Mesenchymal stem cell (in vitro differentiated cells and primary cell): ENCODE data around the gene IVD.
A peak's percentile ranks its signal among the peaks of the same experiment; 100 is the strongest.

ENCODE experiments used
- DNase-seq: peaks from one replicate; pipeline ENCODE4 v3.0.0-alpha.2; 2013
- H2AFZ ChIP-seq: one replicate; pipeline ENCODE4 v1.6.1; 2013; ENCODE audit warnings: low read depth, mild to moderate bottlenecking, control low read depth, inconsistent platforms, low read length, moderate library complexity
- H2AK5ac ChIP-seq: 2 replicates; pipeline ENCODE4 v1.6.1; 2013; ENCODE audit warnings: low read length, moderate library complexity, mild to moderate bottlenecking, inconsistent platforms; ENCODE audit not compliant: severe bottlenecking
- H2BK120ac ChIP-seq: one replicate; pipeline ENCODE4 v1.6.1; 2013; ENCODE audit warnings: low read depth, mild to moderate bottlenecking, inconsistent platforms, low read length, moderate library complexity
- H2BK12ac ChIP-seq, 2 experiments: one replicate each; pipeline ENCODE4 v1.6.1; 2013; ENCODE audit warnings: inconsistent platforms in 2 of 2, low read length in 2 of 2, mild to moderate bottlenecking in 2 of 2, moderate library complexity in 2 of 2, control low read depth in 1 of 2
- H2BK15ac ChIP-seq: one replicate; pipeline ENCODE4 v1.6.1; 2013; ENCODE audit warnings: mild to moderate bottlenecking, low read depth, inconsistent platforms; ENCODE audit not compliant: poor library complexity, severe bottlenecking
- H2BK5ac ChIP-seq: 2 replicates; pipeline ENCODE4 v1.6.1; 2013; ENCODE audit warnings: low read depth, mild to moderate bottlenecking, low read length, control low read depth, inconsistent platforms; ENCODE audit not compliant: poor library complexity, severe bottlenecking
- H3K14ac ChIP-seq, 2 experiments: one replicate each; pipeline ENCODE4 v1.6.1; 2013; ENCODE audit warnings: inconsistent platforms in 2 of 2, low read length in 2 of 2, control low read depth in 1 of 2, mild to moderate bottlenecking in 1 of 2, moderate library complexity in 1 of 2
- H3K18ac ChIP-seq, 2 experiments: one replicate each; pipeline ENCODE4 v1.6.1; 2013; ENCODE audit warnings: inconsistent platforms in 2 of 2, low read length in 2 of 2, control low read depth in 1 of 2, low read depth in 1 of 2, mild to moderate bottlenecking in 1 of 2
- H3K23ac ChIP-seq, 2 experiments: one replicate each; pipeline ENCODE4 v1.6.1; 2013; ENCODE audit warnings: inconsistent platforms in 2 of 2, low read length in 2 of 2, mild to moderate bottlenecking in 2 of 2, moderate library complexity in 2 of 2, control low read depth in 1 of 2
- H3K27ac ChIP-seq: 2 replicates; pipeline ENCODE4 v1.5.1; 2013; ENCODE audit warnings: mild to moderate bottlenecking, moderate library complexity, low read length, control low read depth, inconsistent platforms; ENCODE audit not compliant: poor library complexity, severe bottlenecking
- H3K27me3 ChIP-seq, 2 experiments: 2 replicates each; pipeline versions ENCODE4 v1.6.1 to v1.7.0; 2013; ENCODE audit warnings: low read length in 2 of 2, mild to moderate bottlenecking in 2 of 2, moderate library complexity in 2 of 2, control low read depth in 1 of 2, inconsistent platforms in 1 of 2; ENCODE audit not compliant: control insufficient read depth in 1 of 2, insufficient read depth in 1 of 2
- H3K36me3 ChIP-seq, 2 experiments: 2 replicates each; pipeline versions ENCODE4 v1.6.1 to v1.7.0; 2013; ENCODE audit warnings: low read length in 2 of 2, control low read depth in 1 of 2, inconsistent platforms in 1 of 2, low read depth in 1 of 2, mild to moderate bottlenecking in 1 of 2; ENCODE audit not compliant: insufficient read depth in 2 of 2, control insufficient read depth in 1 of 2
- H3K4ac ChIP-seq, 2 experiments: one replicate each; pipeline ENCODE4 v1.6.1; 2013; ENCODE audit warnings: inconsistent platforms in 2 of 2, low read length in 2 of 2, mild to moderate bottlenecking in 2 of 2, moderate library complexity in 2 of 2, control low read depth in 1 of 2, low read depth in 1 of 2
- H3K4me1 ChIP-seq: 2 replicates; pipeline ENCODE4 v1.6.1; 2013; ENCODE audit warnings: low read depth, low read length, control low read depth; ENCODE audit not compliant: control insufficient read depth, insufficient read depth
- H3K4me2 ChIP-seq: 2 replicates; pipeline ENCODE4 v1.6.1; 2013; ENCODE audit warnings: low read length, mild to moderate bottlenecking, inconsistent platforms; ENCODE audit not compliant: poor library complexity, severe bottlenecking
- H3K4me3 ChIP-seq, 2 experiments: 2 replicates each; pipeline versions ENCODE4 v1.5.1 to v1.7.0; 2013; ENCODE audit warnings: low read length in 2 of 2, mild to moderate bottlenecking in 2 of 2, control low read depth in 1 of 2, low read depth in 1 of 2; ENCODE audit not compliant: insufficient read depth in 1 of 2
- H3K79me1 ChIP-seq: replicated peaks from 2 replicates; pipeline ENCODE4 v1.6.1; 2013; ENCODE audit warnings: mild to moderate bottlenecking, control low read depth, low read length, inconsistent platforms; ENCODE audit not compliant: poor library complexity, severe bottlenecking
- H3K9ac ChIP-seq: 2 replicates; pipeline ENCODE4 v1.7.0; 2013; ENCODE audit warnings: mild to moderate bottlenecking, low read length, moderate library complexity
- H3K9me3 ChIP-seq: 2 replicates; pipeline ENCODE4 v1.7.0; 2013; ENCODE audit warnings: mild to moderate bottlenecking, low read length; ENCODE audit not compliant: control insufficient read depth
- H4K8ac ChIP-seq: one replicate; pipeline ENCODE4 v1.6.1; 2013; ENCODE audit warnings: inconsistent platforms, mild to moderate bottlenecking, low read length, moderate library complexity
- H4K91ac ChIP-seq: one replicate; pipeline ENCODE4 v1.6.1; 2013; ENCODE audit warnings: mild to moderate bottlenecking, low read length, inconsistent platforms
- WGBS: methylation state at CpG from one replicate; pipeline ENCODE4 v1.1.7; 2013; ENCODE audit warnings: mixed read lengths; 5-methylcytosine and 5-hydroxymethylcytosine counted together

IVD gene

DNA sequence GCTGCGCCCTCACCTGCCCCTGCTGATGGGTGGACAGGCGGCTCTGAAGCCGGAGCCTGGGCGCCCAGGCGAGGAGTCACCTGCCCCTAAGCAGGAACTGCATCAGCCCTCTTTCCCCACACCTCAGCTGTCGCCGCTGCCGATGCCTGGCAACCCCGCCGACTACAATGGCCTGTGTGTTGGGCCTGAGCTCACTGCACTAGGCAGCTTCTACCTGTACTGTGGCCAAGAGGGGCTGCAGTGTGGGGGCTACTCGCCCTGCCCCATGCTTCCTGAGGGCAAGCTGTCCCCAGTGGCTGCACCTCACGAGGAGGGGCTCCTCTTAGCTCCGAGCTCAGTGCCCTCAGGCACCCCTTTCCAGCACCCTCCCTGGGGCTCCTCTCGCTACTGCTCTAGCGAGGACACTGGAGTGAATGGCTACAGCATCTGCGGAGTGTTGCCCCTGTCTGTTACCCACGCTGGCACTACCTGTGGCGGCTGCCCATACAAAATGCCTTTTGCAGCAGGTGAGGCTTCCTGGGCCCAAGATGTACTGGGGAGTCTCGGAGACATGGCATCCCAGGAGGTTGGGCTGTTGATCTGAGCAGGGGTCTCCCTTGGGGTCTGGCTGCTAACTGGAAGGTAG lies 53.9 kb downstream of the IVD start:
- DNase-seq = no peak
- Histone ChIP-seq H3K23ac (no peak overlapping the region), H3K27ac (no peak overlapping the region), H3K36me3 (peaks cover 45 to 47% of the 10 kb centered on the region in 2 experiments), H2BK12ac (no peak overlapping the region), H2BK5ac (no peak overlapping the region), H4K8ac (no peak overlapping the region), H3K4ac (no peak overlapping the region), H3K79me1 (peaks cover 67% of the 10 kb centered on the region), H3K18ac (no peak overlapping the region), H2AK5ac (no peak overlapping the region), H2AFZ (no peak overlapping the region), H3K9ac (no peak overlapping the region), H3K4me1 (peaks cover 17% of the 10 kb centered on the region), H3K27me3 (no peaks in the 10 kb centered on the region), H3K14ac (no peak overlapping the region), H2BK15ac (no peak overlapping the region), H2BK120ac (no peak overlapping the region), H3K9me3 (no peaks in the 10 kb centered on the region), H3K4me3 (no peak overlapping the region), H4K91ac (no peak overlapping the region), H3K4me2 (no peak overlapping the region)
- WGBS = over 99% methylated on average over 19 of the region's 19 CpGs

DNA sequence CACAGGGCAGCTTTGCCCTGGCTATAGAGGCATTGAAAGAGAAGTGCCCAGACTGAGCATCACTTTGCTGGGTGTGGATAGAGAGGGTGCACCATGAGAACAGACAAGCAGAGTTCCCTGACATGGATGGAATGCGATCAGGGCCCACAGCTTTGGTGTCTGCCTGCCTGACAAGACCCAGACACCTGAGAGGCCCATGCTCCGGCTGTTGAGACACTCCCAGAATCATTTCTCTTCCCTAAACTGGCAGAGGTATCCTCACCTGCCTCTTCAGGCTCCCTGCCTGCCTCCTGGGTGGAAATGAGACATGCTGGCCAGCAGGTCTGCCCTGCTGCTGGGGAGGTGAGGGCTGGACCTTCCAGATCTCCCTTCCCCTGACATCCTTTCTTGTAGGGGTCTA lies 54.8 kb downstream of the IVD start:
- H3K4ac ChIP-seq = no peak overlapping the region
- peaks cover 8% of the 10 kb centered on the region for H3K4me1 ChIP-seq
- no peak overlapping the region for H2AK5ac ChIP-seq
- H3K27me3 ChIP-seq = no peaks in the 10 kb centered on the region
- H3K4me2 ChIP-seq = no peak overlapping the region
- H3K4me3 ChIP-seq = no peak overlapping the region
- no peak overlapping the region for H2BK5ac ChIP-seq
- H3K9me3 ChIP-seq = no peaks in the 10 kb centered on the region
- WGBS = 94% methylated on average over 2 of the region's 2 CpGs
- no peak overlapping the region for H3K18ac ChIP-seq
- H2BK15ac ChIP-seq = no peak overlapping the region
- H3K79me1 ChIP-seq = peaks cover 59% of the 10 kb centered on the region
- no peak overlapping the region for H4K8ac ChIP-seq
- H2BK120ac ChIP-seq = no peak overlapping the region
- DNase-seq = no peak
- H3K36me3 ChIP-seq = peaks cover 54 to 56% of the 10 kb centered on the region in 2 experiments
- H3K23ac ChIP-seq = no peak overlapping the region
- no peak overlapping the region for H4K91ac ChIP-seq
- H2AFZ ChIP-seq = no peak overlapping the region
- H2BK12ac ChIP-seq = no peak overlapping the region
- H3K9ac ChIP-seq = no peak overlapping the region
- H3K27ac ChIP-seq = no peak overlapping the region
- no peak overlapping the region for H3K14ac ChIP-seq

DNA sequence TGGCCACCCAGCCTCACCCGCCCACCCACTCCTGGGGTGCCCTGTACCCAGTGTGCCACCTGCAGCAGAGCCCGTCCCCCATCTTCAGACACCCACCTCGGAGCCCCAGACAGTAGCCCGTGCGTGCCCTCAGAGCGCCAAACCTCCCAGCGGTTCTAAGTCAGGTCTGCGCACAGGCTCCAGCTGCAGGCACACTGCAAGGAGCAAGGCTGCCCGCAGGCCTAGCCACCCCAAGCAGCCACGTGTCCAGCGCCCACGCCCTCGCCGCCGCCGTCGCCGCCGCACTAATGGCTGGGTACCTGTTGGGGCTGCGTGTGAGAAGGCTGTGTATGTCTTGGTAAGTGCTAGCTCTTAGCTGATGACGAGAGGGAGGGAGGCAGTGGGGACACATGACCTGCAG lies 56.4 kb downstream of the IVD start:
- WGBS = 97% methylated on average over 21 of the region's 21 CpGs
- no peak overlapping the region for H4K91ac ChIP-seq

DNA sequence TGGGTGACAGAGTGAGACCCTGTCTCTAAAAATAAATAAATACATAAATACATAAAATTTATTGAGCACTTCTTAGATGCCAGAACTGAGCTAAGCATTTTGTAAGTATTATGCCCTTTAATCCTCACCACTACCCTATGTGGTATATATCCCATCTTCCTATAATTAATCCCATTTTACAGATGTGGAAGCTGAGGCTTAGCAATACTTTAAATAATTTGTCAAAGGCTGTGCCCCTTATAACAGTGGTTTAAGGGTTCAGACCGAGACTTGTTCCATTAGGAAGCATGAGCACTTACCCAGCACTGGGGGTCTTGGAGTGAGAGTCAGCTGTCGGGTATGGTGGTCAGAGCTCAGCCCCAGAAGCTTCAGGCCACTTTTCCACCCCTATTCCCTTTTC lies 57.7 kb downstream of the IVD start:
- WGBS = no CpG with 5 or more reads among the region's 2 CpGs

More for the DNA sequence above, 56.4 kb downstream of the IVD start:
- H3K4me3 ChIP-seq = no peak overlapping the region
- H2AFZ ChIP-seq = no peak overlapping the region
- no peak overlapping the region for H3K4ac ChIP-seq
- H3K36me3 ChIP-seq = peaks cover 67 to 71% of the 10 kb centered on the region in 2 experiments
- no peak overlapping the region for H3K9ac ChIP-seq
- H3K9me3 ChIP-seq = no peaks in the 10 kb centered on the region
- no peaks in the 10 kb centered on the region for H3K27me3 ChIP-seq
- no peak overlapping the region for H2BK120ac ChIP-seq
- H4K8ac ChIP-seq = peak overlapping the region; percentile 27
- no peak overlapping the region for H2BK12ac ChIP-seq
- no peak overlapping the region for H3K4me2 ChIP-seq
- DNase-seq = no peak
- no peak overlapping the region for H2BK5ac ChIP-seq
- no peak overlapping the region for H3K18ac ChIP-seq
- H3K27ac ChIP-seq = no peak overlapping the region
- H3K4me1 ChIP-seq = peaks cover under 1% of the 10 kb centered on the region
- no peak overlapping the region for H3K23ac ChIP-seq
- no peak overlapping the region for H2AK5ac ChIP-seq
- peaks cover 52% of the 10 kb centered on the region for H3K79me1 ChIP-seq
- H2BK15ac ChIP-seq = no peak overlapping the region
- no peak overlapping the region for H3K14ac ChIP-seq

More for the DNA sequence above, 57.7 kb downstream of the IVD start:
- Histone ChIP-seq H2AK5ac (no peak overlapping the region), H3K4ac (no peak overlapping the region), H3K27ac (no peak overlapping the region), H3K18ac (no peak overlapping the region), H3K9ac (no peak overlapping the region), H2BK15ac (no peak overlapping the region), H3K27me3 (no peaks in the 10 kb centered on the region), H4K8ac (no peak overlapping the region), H3K36me3 (peaks cover 75 to 79% of the 10 kb centered on the region in 2 experiments), H3K9me3 (no peaks in the 10 kb centered on the region), H3K14ac (no peak overlapping the region), H3K4me1 (no peaks in the 10 kb centered on the region), H3K4me2 (no peak overlapping the region), H2BK12ac (no peak overlapping the region), H3K23ac (no peak overlapping the region), H3K4me3 (no peak overlapping the region), H3K79me1 (peaks cover 44% of the 10 kb centered on the region), H2BK120ac (no peak overlapping the region), H2BK5ac (no peak overlapping the region), H2AFZ (no peak overlapping the region), H4K91ac (no peak overlapping the region)
- DNase-seq = no peak
